ENCODE measurements around the gene UBE2I. TPM values are rescaled to one million over a fixed set of nuclear protein-coding genes. Genes with fewer than 3 reads are reported as not detected.

UBE2I gene
- total RNA-seq, 1 experiment from 2014 or later, result 290 TPM

DNA sequence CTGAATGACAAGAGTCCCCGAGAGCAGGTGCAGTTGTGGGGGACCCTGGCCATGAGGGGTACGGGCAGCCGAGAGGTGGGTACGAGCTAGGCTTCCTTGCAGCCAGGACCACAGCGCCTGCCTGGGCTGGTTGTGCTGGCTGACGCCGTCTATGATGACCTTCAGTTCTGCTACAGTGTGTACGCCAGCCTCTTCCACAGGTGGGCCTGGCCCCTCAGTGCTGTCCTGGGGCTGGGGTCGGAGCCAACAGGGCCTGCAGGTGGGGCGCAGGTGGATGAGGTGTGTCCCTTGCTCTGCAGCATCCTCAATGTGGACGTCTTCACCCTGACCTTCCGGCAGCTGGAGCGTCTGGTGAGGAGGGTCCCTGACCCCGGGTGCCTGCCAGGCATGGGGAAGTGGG, 35.1 kb downstream of the UBE2I start:
- H3K36me3 Mint-ChIP-seq (ENCODE audit: insufficient read depth in 1 of 3, low read depth in 3 of 3), result peaks cover 2 to 10% (median 8%) of the 10 kb centered on the region in 3 experiments; a peak in 5 of 7 replicates
- peaks cover 6 to 7% of the 10 kb centered on the region in 2 experiments for H3K4me1 Mint-ChIP-seq
- H3T11ph ChIP-seq (ENCODE audit: low read length), result no peak overlapping the region
- H3K9me3 Mint-ChIP-seq, result no peaks in the 10 kb centered on the region
- H3K79me2 ChIP-seq (ENCODE audit: insufficient read depth, low read length), result no peaks in the 10 kb centered on the region
- no peak overlapping the region for H2BK12ac ChIP-seq (ENCODE audit: insufficient read length, low read depth, low read length)
- H3K4me3 Mint-ChIP-seq, result no peak overlapping the region
- no peak overlapping the region for H2BK5ac ChIP-seq (ENCODE audit: insufficient read length, low read length)
- H3K4me2 ChIP-seq (ENCODE audit: insufficient read depth, insufficient read length, low read length), result no peak overlapping the region
- H4K8ac ChIP-seq (replicated peaks; ENCODE audit: insufficient read length, low read depth, low read length), result no peak overlapping the region
- H3K14ac ChIP-seq (ENCODE audit: insufficient read depth, low read length), result no peak overlapping the region
- H3K27ac ChIP-seq (ENCODE audit: insufficient read length, low read depth, low read length), result no peak overlapping the region
- no peaks in the 10 kb centered on the region for H3K9me3 ChIP-seq (ENCODE audit: control insufficient read depth, low read depth, low read length)
- H3K4me1 ChIP-seq (ENCODE audit: insufficient read depth, low read length), result no peaks in the 10 kb centered on the region
- no peaks in the 10 kb centered on the region for H3K79me1 ChIP-seq (ENCODE audit: insufficient read depth, low read depth, low read length, poor library complexity, severe bottlenecking)
- no peak overlapping the region for H3K27ac Mint-ChIP-seq
- no peak overlapping the region for H2BK20ac ChIP-seq (ENCODE audit: low read depth, low read length, poor library complexity, severe bottlenecking)
- TF ChIP-seq, protein P1, sequence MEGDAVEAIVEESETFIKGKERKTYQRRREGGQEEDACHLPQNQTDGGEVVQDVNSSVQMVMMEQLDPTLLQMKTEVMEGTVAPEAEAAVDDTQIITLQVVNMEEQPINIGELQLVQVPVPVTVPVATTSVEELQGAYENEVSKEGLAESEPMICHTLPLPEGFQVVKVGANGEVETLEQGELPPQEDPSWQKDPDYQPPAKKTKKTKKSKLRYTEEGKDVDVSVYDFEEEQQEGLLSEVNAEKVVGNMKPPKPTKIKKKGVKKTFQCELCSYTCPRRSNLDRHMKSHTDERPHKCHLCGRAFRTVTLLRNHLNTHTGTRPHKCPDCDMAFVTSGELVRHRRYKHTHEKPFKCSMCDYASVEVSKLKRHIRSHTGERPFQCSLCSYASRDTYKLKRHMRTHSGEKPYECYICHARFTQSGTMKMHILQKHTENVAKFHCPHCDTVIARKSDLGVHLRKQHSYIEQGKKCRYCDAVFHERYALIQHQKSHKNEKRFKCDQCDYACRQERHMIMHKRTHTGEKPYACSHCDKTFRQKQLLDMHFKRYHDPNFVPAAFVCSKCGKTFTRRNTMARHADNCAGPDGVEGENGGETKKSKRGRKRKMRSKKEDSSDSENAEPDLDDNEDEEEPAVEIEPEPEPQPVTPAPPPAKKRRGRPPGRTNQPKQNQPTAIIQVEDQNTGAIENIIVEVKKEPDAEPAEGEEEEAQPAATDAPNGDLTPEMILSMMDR (conservative IDR thresholded peaks at IDR 0.05), result no peak
- H3K27me3 Mint-ChIP-seq (ENCODE audit: low read depth), result peaks cover 14% of the 10 kb centered on the region
- H3K9ac ChIP-seq (ENCODE audit: extremely low read depth, insufficient read length, low read length), result no peak overlapping the region
- H2BK120ac ChIP-seq (ENCODE audit: low read depth, low read length, poor library complexity, severe bottlenecking), result no peak overlapping the region
- no peaks in the 10 kb centered on the region for H3K27me3 ChIP-seq (ENCODE audit: insufficient read depth, low read length)
- no peak for DNase-seq
- H3K18ac ChIP-seq (ENCODE audit: insufficient read length, low read depth, low read length), result no peak overlapping the region
- H3K56ac ChIP-seq (ENCODE audit: insufficient read length, low read depth, low read length), result no peak overlapping the region
- WGBS (ENCODE audit: extremely low coverage, insufficient read length, low lambda C conversion rate), result no CpG with 5 or more reads among the region's 14 CpGs
- H4K5ac ChIP-seq (ENCODE audit: insufficient read length, low read depth, low read length), result no peak overlapping the region
- H3K4ac ChIP-seq (ENCODE audit: low read depth, low read length), result no peak overlapping the region
- H3K23me2 ChIP-seq (ENCODE audit: insufficient read length, low read depth, low read length, poor library complexity, severe bottlenecking), result no peaks in the 10 kb centered on the region
- no peak overlapping the region for H4K91ac ChIP-seq (ENCODE audit: insufficient read length, low read depth, low read length)
- H2AK5ac ChIP-seq (ENCODE audit: insufficient read length, low read length), result no peak overlapping the region
- H2BK15ac ChIP-seq (ENCODE audit: low read depth, low read length), result no peak overlapping the region
- H2AFZ ChIP-seq (ENCODE audit: low read length), result no peak overlapping the region
- no peak overlapping the region for H3K23ac ChIP-seq (ENCODE audit: insufficient read length, low read depth, low read length)
- no peaks in the 10 kb centered on the region for H4K20me1 ChIP-seq (ENCODE audit: control insufficient read depth, insufficient read depth, insufficient read length)

All from H9 (cell line).